HG02970 (cell line): Measurements from ENCODE around the gene COMMD10.

Source experiments
- ATAC-seq: cut with Tn5 transposase; IDR thresholded peaks from one replicate; pipeline ENCODE4 v1.9.1; 2021; ENCODE audit warnings: mild to moderate bottlenecking, moderate library complexity, moderate number of reproducible peaks; ENCODE audit not compliant: unreplicated experiment, low FRiP score

COMMD10 gene

DNA sequence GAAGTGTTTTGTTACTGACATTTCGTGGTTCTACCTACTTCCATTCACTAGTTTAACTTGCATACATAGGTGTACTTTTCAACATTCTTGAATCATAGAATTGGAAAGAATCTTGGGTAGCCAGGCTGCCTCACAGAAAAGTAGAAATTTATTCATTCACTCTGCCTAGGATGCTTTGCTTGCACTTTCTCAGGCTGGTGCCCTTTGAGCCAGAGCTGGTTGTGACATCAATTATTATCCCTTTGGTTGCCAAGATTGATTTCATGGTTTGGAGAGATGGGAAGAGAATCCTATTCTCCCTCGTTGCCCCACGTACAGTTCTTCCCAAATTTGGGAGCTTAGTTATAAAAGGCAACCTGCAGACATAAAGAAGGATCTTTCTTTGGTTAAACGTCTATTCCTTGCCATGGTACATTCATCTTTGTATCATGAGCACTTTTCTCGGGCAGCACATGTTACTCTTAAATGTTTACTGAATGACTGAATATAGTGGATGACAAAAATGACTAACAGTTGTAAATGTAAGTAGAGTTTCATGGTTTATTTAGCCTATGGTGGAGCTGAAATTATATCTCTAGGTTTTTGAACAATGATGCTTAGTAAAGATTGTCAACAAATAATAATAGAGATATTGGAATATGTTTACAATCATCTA is 195.5 kb downstream of the COMMD10 start:
- no peak for ATAC-seq

GRCh38 chr5:116281309-116281708 is 196.5 kb downstream of the COMMD10 start:
- no peak for ATAC-seq

GRCh38 chr5:116288524-116288923 is 203.7 kb downstream of the COMMD10 start:
- no peak for ATAC-seq

GRCh38 chr5:116289276-116289675 is 204.5 kb downstream of the COMMD10 start:
- no peak for ATAC-seq

DNA sequence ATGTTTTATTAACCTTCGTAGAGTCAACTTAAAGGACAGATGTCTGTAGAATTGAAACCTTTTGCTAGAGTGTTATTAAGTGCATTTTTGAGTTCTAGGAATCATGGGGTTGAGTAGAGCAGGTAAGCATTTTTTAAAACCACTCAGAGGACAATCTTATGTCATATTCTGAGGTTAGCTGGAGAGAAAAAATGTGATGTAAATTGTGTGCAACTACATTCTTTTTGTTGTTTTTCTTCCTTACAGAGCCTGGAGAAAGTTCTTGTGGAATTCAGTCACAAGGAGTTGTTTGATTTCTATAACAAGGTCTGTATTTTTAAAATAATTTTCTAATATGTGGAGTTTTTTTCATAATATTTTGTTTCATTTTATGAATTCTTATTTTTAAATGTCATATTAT is 206.4 kb downstream of the COMMD10 start:
- ATAC-seq = no peak

- no peak for ATAC-seq
Observed at GRCh38 chr5:116292321-116292720, 207.5 kb downstream of the COMMD10 start.

- no peak for ATAC-seq
Observed at GRCh38 chr5:116296335-116297072, 211.7 kb downstream of the COMMD10 start.

- ATAC-seq = no peak
Observed at GRCh38 chr5:116297296-116297814, 212.5 kb downstream of the COMMD10 start.

- ATAC-seq = no peak
Observed at GRCh38 chr5:116299746-116300640, 215.2 kb downstream of the COMMD10 start.

- no peak for ATAC-seq
Observed at GRCh38 chr5:116301110-116301509, 216.3 kb downstream of the COMMD10 start.

- ATAC-seq = no peak
Observed at GRCh38 chr5:116303340-116303739, 218.5 kb downstream of the COMMD10 start.

DNA sequence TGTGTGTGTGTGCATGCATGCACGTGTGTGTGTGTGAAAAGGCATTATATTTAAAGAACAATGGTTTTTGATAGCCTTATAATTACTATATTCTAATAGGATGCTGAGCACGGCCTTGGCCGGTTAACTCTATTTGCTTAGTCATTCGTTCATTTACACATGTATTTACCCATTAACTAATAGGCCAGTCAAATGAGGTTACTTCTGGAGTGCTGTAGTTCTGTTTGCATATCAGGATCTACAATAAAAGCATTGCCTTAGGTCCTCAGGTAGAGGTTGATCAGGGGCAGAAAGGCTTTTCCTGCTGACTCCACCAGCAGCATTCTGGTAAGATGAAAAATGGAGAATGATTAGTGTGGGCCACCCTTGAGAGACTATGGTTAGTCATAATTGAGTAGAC is 219.0 kb downstream of the COMMD10 start:
- no peak for ATAC-seq

DNA sequence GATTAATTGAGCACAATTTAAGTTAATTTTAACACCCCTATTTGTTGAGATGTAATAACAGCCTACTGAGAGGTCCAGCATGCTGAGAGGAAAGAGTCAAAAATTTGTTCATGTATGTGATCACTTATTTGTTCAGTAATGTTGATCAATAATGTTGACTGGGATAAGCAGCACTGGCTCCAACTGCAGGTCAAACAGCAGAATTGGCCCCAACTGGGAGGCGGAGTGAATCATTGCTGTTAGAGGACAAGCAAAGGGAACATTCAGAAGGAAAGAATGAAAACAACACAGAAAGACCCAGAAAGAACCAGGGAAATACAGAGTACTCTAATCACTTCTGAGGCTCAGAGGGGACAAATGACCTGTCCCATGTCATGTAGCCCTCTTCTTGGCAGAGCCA is 221.1 kb downstream of the COMMD10 start:
- no peak for ATAC-seq

- no peak for ATAC-seq
Observed at GRCh38 chr5:116306846-116307245, 222.0 kb downstream of the COMMD10 start.

GRCh38 chr5:116308391-116308790 is 223.6 kb downstream of the COMMD10 start:
- no peak for ATAC-seq

- ATAC-seq = no peak
Observed at GRCh38 chr5:116313366-116313765, 228.5 kb downstream of the COMMD10 start.

DNA sequence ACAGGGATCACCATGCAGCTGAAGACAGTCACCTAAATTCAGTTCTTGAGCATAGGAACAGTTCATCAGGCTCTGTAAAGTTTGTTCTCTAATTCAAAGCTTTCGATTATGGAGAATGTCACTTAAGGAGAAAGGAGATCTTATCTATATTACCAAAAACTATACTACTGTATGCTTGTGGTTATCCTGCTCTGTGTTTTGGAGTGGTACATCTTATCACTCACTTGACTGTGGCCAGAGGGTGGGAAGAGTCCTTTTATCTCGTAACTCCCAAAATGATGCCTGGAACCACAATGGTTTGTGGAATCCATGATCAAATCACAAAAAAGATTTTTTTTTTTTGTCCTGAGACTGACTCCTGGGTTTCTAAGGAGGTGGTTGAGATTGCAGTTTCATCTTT is 230.7 kb downstream of the COMMD10 start:
- no peak for ATAC-seq

DNA sequence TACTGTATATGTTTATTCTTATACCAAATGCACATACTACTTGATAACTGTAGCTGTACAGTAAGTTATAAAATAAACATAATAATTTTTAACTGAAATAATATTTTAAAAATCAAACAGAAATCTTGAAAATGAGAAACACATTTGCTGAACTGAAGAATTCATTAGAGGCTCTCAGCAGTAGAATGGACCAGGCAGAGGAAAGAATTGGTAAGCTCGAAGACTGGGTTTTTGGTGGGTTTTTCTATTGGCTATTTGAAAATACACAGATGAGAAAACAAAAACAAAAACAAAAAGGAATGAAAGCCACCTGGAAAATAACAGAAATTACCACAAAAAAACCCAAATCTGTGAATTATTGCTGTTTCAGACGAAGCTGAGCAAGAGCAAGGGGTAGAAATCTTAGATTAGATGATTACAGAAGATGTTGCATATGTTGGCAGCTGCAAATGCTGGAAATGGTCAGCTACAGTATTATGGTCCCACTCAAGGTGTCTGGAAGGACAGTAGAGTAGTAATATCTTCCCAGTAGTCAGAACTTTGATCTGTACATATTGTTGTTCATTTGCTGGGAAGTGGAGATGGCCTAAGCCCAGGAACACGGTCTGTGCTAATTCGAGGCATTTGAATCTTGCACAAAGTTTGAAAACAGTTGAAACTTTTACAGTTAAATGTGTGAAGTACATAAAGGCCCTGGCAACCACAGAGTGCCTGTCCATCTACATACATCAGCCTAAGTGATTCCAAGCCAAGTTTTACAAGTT is 233.4 kb downstream of the COMMD10 start:
- no peak for ATAC-seq

GRCh38 chr5:116320486-116320885 is 235.7 kb downstream of the COMMD10 start:
- ATAC-seq = no peak

- no peak for ATAC-seq
Observed at GRCh38 chr5:116329503-116329902, 244.7 kb downstream of the COMMD10 start.
